HCT116 (cell line): ENCODE measurements around the gene ENTREP1.

Experiments
- CTCF ChIP-seq, 3 experiments: fragments of 200-600 bp in 1 of 3; sonication (generic) in 1 of 3; IDR thresholded peaks in 2 of 3; conservative IDR thresholded peaks in 1 of 3; 2 replicates each; pipeline ENCODE4 v1.5.1; 2012 to 2017; ENCODE audit warnings: low read depth in 2 of 3, low read length in 2 of 3, antibody characterized with exemption in 1 of 3, borderline replicate concordance in 1 of 3, control low read depth in 1 of 3, mild to moderate bottlenecking in 1 of 3, mixed read lengths in 1 of 3, mixed run types in 1 of 3, moderate library complexity in 1 of 3; ENCODE audit not compliant: insufficient read depth in 1 of 3
- POLR2A ChIP-seq: IDR thresholded peaks from 2 replicates; pipeline ENCODE4 v1.7.0; 2011; ENCODE audit warnings: borderline replicate concordance; ENCODE audit not compliant: insufficient read depth, insufficient read length; ENCODE audit errors: extremely low read depth
- POLR2AphosphoS5 ChIP-seq: IDR thresholded peaks from 2 replicates; pipeline ENCODE4 v1.6.1; 2011; ENCODE audit warnings: mild to moderate bottlenecking, low read depth, low read length, moderate library complexity

- TF ChIP-seq CTCF (IDR thresholded peaks at IDR 0.05 in 2 of 3, conservative IDR thresholded peaks at IDR 0.05 in 1 of 3; ENCODE audit: borderline replicate concordance in 1 of 3, insufficient read depth in 1 of 3, low read depth in 2 of 3, low read length in 2 of 3) (no peak), POLR2AphosphoS5 (no peak), POLR2A (no peak)
Measured at GRCh38 chr9:69279733-69280132, 45.3 kb upstream of the ENTREP1 start.
